ENCODE results near the gene SEC61A1.

The SEC61A1 gene

GRCh38 chr3:128073185-128073725 is 21.0 kb downstream of the SEC61A1 start:
- no peak overlapping the region for H3K4me3 ChIP-seq (replicated peaks; ENCODE audit: low read depth, low read length)
- H3K27me3 ChIP-seq (replicated peaks; ENCODE audit: control insufficient read depth, insufficient read depth, low read length): no peaks in the 10 kb centered on the region
- peaks cover 40% of the 10 kb centered on the region for H3K36me3 ChIP-seq (ENCODE audit: control insufficient read depth, insufficient read depth, low read length)
- no peak for TF ChIP-seq CTCF (IDR thresholded peaks at IDR 0.05; ENCODE audit: insufficient read depth, low read length, poor library complexity, severe bottlenecking)
- no peak for DNase-seq (ENCODE audit: extremely low read depth, insufficient read length)

- Histone ChIP-seq H3K36me3 (ENCODE audit: control insufficient read depth, insufficient read depth, low read length) (peaks cover 36% of the 10 kb centered on the region), H3K4me3 (replicated peaks; ENCODE audit: low read depth, low read length) (no peak overlapping the region), H3K27me3 (replicated peaks; ENCODE audit: control insufficient read depth, insufficient read depth, low read length) (no peaks in the 10 kb centered on the region)
- no peak for TF ChIP-seq CTCF (IDR thresholded peaks at IDR 0.05; ENCODE audit: insufficient read depth, low read length, poor library complexity, severe bottlenecking)
- no peak for DNase-seq (ENCODE audit: extremely low read depth, insufficient read length)
These were observed 21.6 kb downstream of the SEC61A1 start for GRCh38 chr3:128073807-128074206.

- Histone ChIP-seq H3K4me3 (replicated peaks; ENCODE audit: low read depth, low read length) (0 out of 2 replicates have a peak overlapping the region, but pooled peaks have one; percentile 2), H3K36me3 (ENCODE audit: control insufficient read depth, insufficient read depth, low read length) (peaks cover 36% of the 10 kb centered on the region), H3K27me3 (replicated peaks; ENCODE audit: control insufficient read depth, insufficient read depth, low read length) (no peaks in the 10 kb centered on the region)
- no peak for TF ChIP-seq CTCF (IDR thresholded peaks at IDR 0.05; ENCODE audit: insufficient read depth, low read length, poor library complexity, severe bottlenecking)
- DNase-seq (ENCODE audit: extremely low read depth, insufficient read length): no peak
These were observed 22.7 kb downstream of the SEC61A1 start for GRCh38 chr3:128074851-128075521.

- peak; percentile 80 for DNase-seq (ENCODE audit: extremely low read depth, insufficient read length)
These were observed 23.6 kb downstream of the SEC61A1 start for GRCh38 chr3:128075522-128076482.

More at GRCh38 chr3:128075522-128076482, 23.6 kb downstream of the SEC61A1 start:
- peak; percentile 70 for TF ChIP-seq CTCF (IDR thresholded peaks at IDR 0.05; ENCODE audit: insufficient read depth, low read length, poor library complexity, severe bottlenecking)
- Histone ChIP-seq H3K27me3 (replicated peaks; ENCODE audit: control insufficient read depth, insufficient read depth, low read length) (no peaks in the 10 kb centered on the region), H3K4me3 (replicated peaks; ENCODE audit: low read depth, low read length) (peak overlapping the region; percentile 46), H3K36me3 (ENCODE audit: control insufficient read depth, insufficient read depth, low read length) (peaks cover 27% of the 10 kb centered on the region)
